CD4-positive, alpha-beta T cell (primary cell): ENCODE measurements around the gene NSFL1C. TPM values are rescaled to one million over a fixed set of nuclear protein-coding genes. Genes with fewer than 3 reads are reported as not detected.

Source experiments
- ATAC-seq: fragments of 200-7000 bp; cut with Tn5 transposase; one replicate; pipeline ENCODE4 v1.10.0; 2022; ENCODE audit warnings: mild to moderate bottlenecking; ENCODE audit not compliant: poor library complexity
- CTCF ChIA-PET: fragments of 350-600 bp; sonication (Branson Sonifier 250); formaldehyde crosslinking; loops from one replicate; lab custom pipeline; 2021; ENCODE audit warnings: antibody characterized with exemption, inconsistent platforms; lab: Charles Lee
- POLR2A ChIA-PET: fragments of 350-600 bp; sonication (Branson Sonifier 250); formaldehyde crosslinking; loops from one replicate; lab custom pipeline; 2021; ENCODE audit warnings: antibody characterized with exemption, inconsistent platforms; lab: Charles Lee
- DNase-seq, 14 experiments: peaks; one replicate each; pipeline ENCODE4 v3.0.0-alpha.2; 2013 to 2020; ENCODE audit warnings: mixed read lengths in 2 of 14
- H3K27ac ChIP-seq, 2 donors: one replicate each; pipeline versions ENCODE4 v1.5.1 to v1.7.0; 2013; ENCODE audit warnings: low read length in 2 of 2, low read depth in 1 of 2, mild to moderate bottlenecking in 1 of 2
- H3K27me3 ChIP-seq, 2 experiments: 1 replicate in 1 of 2; 2 replicates in 1 of 2; pipeline versions ENCODE4 v1.6.1 to v1.7.0; 2013; ENCODE audit warnings: low read length in 2 of 2, control low read depth in 1 of 2, mild to moderate bottlenecking in 1 of 2, moderate library complexity in 1 of 2; ENCODE audit not compliant: insufficient read depth in 2 of 2, control insufficient read depth in 1 of 2
- H3K36me3 ChIP-seq: one replicate; pipeline ENCODE4 v1.6.1; 2013; ENCODE audit warnings: low read length, control low read depth; ENCODE audit not compliant: insufficient read depth
- H3K4me1 ChIP-seq: one replicate; pipeline ENCODE4 v1.6.1; 2013; ENCODE audit warnings: low read length, control low read depth; ENCODE audit not compliant: insufficient read depth
- H3K4me3 ChIP-seq: one replicate; pipeline ENCODE4 v1.5.1; 2013; ENCODE audit warnings: mild to moderate bottlenecking, low read length, moderate library complexity
- H3K9me3 ChIP-seq, 2 experiments: 1 replicate in 1 of 2; 2 replicates in 1 of 2; pipeline versions ENCODE4 v1.6.1 to v1.7.0; 2013; ENCODE audit warnings: low read length in 2 of 2, mild to moderate bottlenecking in 2 of 2, control low read depth in 1 of 2, moderate library complexity in 1 of 2; ENCODE audit not compliant: control insufficient read depth in 1 of 2, insufficient read depth in 1 of 2
- H3K27ac Mint-ChIP-seq: one replicate; pipeline ENCODE4 v1.8.0; 2020; ENCODE audit warnings: mixed read lengths
- H3K27me3 Mint-ChIP-seq: one replicate; pipeline ENCODE4 v1.8.0; 2021; ENCODE audit warnings: mixed read lengths
- H3K36me3 Mint-ChIP-seq: one replicate; pipeline ENCODE4 v1.8.0; 2021; ENCODE audit warnings: low read depth, mixed read lengths
- H3K4me1 Mint-ChIP-seq: one replicate; pipeline ENCODE4 v1.8.0; 2021; ENCODE audit warnings: low read depth, mixed read lengths
- H3K4me3 Mint-ChIP-seq: one replicate; pipeline ENCODE4 v1.8.0; 2020; ENCODE audit warnings: mild to moderate bottlenecking, mixed read lengths
- H3K9me3 Mint-ChIP-seq: one replicate; pipeline ENCODE4 v1.8.0; 2020; ENCODE audit warnings: mixed read lengths
- CTCF ChIP-seq: fragments of 200-600 bp; IDR thresholded peaks from one replicate; pipeline ENCODE4 v1.8.0; 2022; ENCODE audit warnings: antibody characterized with exemption, mild to moderate bottlenecking
- intact Hi-C, 2 experiments: fragments of 100-400 bp; cut with DNase I in 1 of 2; cut with micrococcal nuclease in 1 of 2; formaldehyde crosslinking; loops; one replicate each; pipeline versions ENCODE4 v1.15.1 to v1.9.0; 2023 to 2025; cut with DNase I, micrococcal nuclease
- total RNA-seq, 174 experiments: library from RNA in 2 of 174; stranded (reverse) in 2 of 174; gene quantifications; one replicate each; pipeline ENCODE4 v1.2.3 and lab custom pipeline; 2021 to 2026

The NSFL1C gene
- total RNA-seq, 2 experiments from 2014 or later: 53.2 to 53.4 TPM

- peaks cover 95% of the 10 kb centered on the region for H3K36me3 Mint-ChIP-seq
- H3K27ac Mint-ChIP-seq: no peak overlapping the region
- Histone ChIP-seq H3K9me3 (no peaks in the 10 kb centered on the region), H3K4me1 (no peaks in the 10 kb centered on the region), H3K27ac (no peak overlapping the region), H3K27me3 (no peaks in the 10 kb centered on the region), H3K4me3 (no peak overlapping the region), H3K36me3 (peaks cover 88% of the 10 kb centered on the region)
- ATAC-seq (no peak), DNase-seq (no peak)
- TF ChIP-seq CTCF: no peak
- H3K27me3 Mint-ChIP-seq: no peaks in the 10 kb centered on the region
- ChIA-PET CTCF (no interaction called here), POLR2A (no interaction called here)
- no peaks in the 10 kb centered on the region for H3K9me3 Mint-ChIP-seq
- H3K4me1 Mint-ChIP-seq: peaks cover 14% of the 10 kb centered on the region
- intact Hi-C loops: no loop called here
- H3K4me3 Mint-ChIP-seq: no peak overlapping the region
Measured at GRCh38 chr20:1457992-1458391, 8.7 kb downstream of the NSFL1C start.

GRCh38 chr20:1456300-1456699, 10.3 kb downstream of the NSFL1C start:
- intact Hi-C loops: no loop called here
- CTCF ChIA-PET: no interaction called here
- peaks cover 95% of the 10 kb centered on the region for H3K36me3 Mint-ChIP-seq
- POLR2A ChIA-PET: interaction anchor here (0.8 kb wide), 1 partner anchor 10 kb away, joined by 3 read pairs; the partner anchor contains the start of gene NSFL1C
- H3K27me3 ChIP-seq: no peaks in the 10 kb centered on the region
- ATAC-seq (no peak), DNase-seq (no peak)
- no peaks in the 10 kb centered on the region for H3K4me1 ChIP-seq
- H3K27ac Mint-ChIP-seq: no peak overlapping the region
- H3K4me3 ChIP-seq: no peak overlapping the region
- H3K4me1 Mint-ChIP-seq: peaks cover 9% of the 10 kb centered on the region
- TF ChIP-seq CTCF: no peak
- no peak overlapping the region for H3K27ac ChIP-seq
- no peaks in the 10 kb centered on the region for H3K9me3 ChIP-seq
- H3K36me3 ChIP-seq: peaks cover 94% of the 10 kb centered on the region
- no peak overlapping the region for H3K4me3 Mint-ChIP-seq
- no peaks in the 10 kb centered on the region for H3K27me3 Mint-ChIP-seq
- no peaks in the 10 kb centered on the region for H3K9me3 Mint-ChIP-seq

- no peak for ATAC-seq
- Mint-ChIP-seq H3K27ac (no peak overlapping the region), H3K27me3 (no peaks in the 10 kb centered on the region), H3K36me3 (peaks cover 99% of the 10 kb centered on the region), H3K4me3 (no peak overlapping the region), H3K4me1 (no peaks in the 10 kb centered on the region), H3K9me3 (no peaks in the 10 kb centered on the region)
- Histone ChIP-seq H3K27ac (no peak overlapping the region), H3K27me3 (no peaks in the 10 kb centered on the region), H3K9me3 (no peaks in the 10 kb centered on the region), H3K36me3 (peaks cover 96% of the 10 kb centered on the region), H3K4me1 (no peaks in the 10 kb centered on the region), H3K4me3 (no peak overlapping the region)
- POLR2A ChIA-PET: no interaction called here
- CTCF ChIA-PET: interaction anchor here (1.2 kb wide), 1 partner anchor 15 kb away, joined by 3 read pairs; the partner anchor contains the start of gene NSFL1C
- no peak for DNase-seq
- TF ChIP-seq CTCF: no peak
- intact Hi-C loops: no loop called here
Measured at GRCh38 chr20:1450926-1451491, 15.6 kb downstream of the NSFL1C start.
